Mononuclear cell (primary cell): ENCODE measurements around the gene MGST2. TPM values are rescaled to one million over a fixed set of nuclear protein-coding genes. Genes with fewer than 3 reads are reported as not detected.
"Not testable (repeated sequence)": the region's sequence is repeated elsewhere in the genome, so short reads cannot be mapped to it uniquely, and the experiment has no call there.

Source experiments
- H3K27me3 ChIP-seq: 2 replicates; pipeline ENCODE4 v1.6.0; 2011; ENCODE audit warnings: low read length, control low read depth; ENCODE audit not compliant: insufficient read depth
- H3K4me1 ChIP-seq: 2 replicates; pipeline ENCODE4 v1.5.1; 2011; ENCODE audit warnings: mild to moderate bottlenecking, low read length, control low read depth; ENCODE audit not compliant: insufficient read depth
- H3K4me3 ChIP-seq: 2 replicates; pipeline ENCODE4 v1.5.1; 2011; ENCODE audit warnings: mild to moderate bottlenecking, low read length, moderate library complexity
- H3K9me3 ChIP-seq: 2 replicates; pipeline ENCODE4 v1.5.1; 2011; ENCODE audit warnings: low read depth, mild to moderate bottlenecking, control low read depth, low read length
- total RNA-seq: library from RNA; depleted of rRNA; stranded (reverse); fragments of >200 nt; gene quantifications from one replicate; pipeline ENCODE4 v1.2.3, GENCODE V29; 2012

The MGST2 gene
- 9.2 TPM for total RNA-seq

GRCh38 chr4:139665690-139666529 is at the start of gene MGST2:
Gene MGST2, plus strand, starts transcription at chr4:139665819. Its CDS starts 201 bp downstream, at chr4:139666020.
- Histone ChIP-seq H3K9me3 (no peaks in the 10 kb centered on the region), H3K27me3 (no peaks in the 10 kb centered on the region), H3K4me1 (peaks cover 34% of the 10 kb centered on the region), H3K4me3 (peak within 1 kb of the TSS; percentile 68)

GRCh38 chr4:139617702-139618490 is 47.7 kb upstream of the MGST2 start:
- Histone ChIP-seq H3K4me3 (no peak overlapping the region), H3K4me1 (no peaks in the 10 kb centered on the region), H3K9me3 (no peaks in the 10 kb centered on the region), H3K27me3 (no peaks in the 10 kb centered on the region)

GRCh38 chr4:139619644-139620043 is 46.0 kb upstream of the MGST2 start:
- Histone ChIP-seq H3K9me3 (no peaks in the 10 kb centered on the region), H3K27me3 (no peaks in the 10 kb centered on the region), H3K4me3 (no peak overlapping the region), H3K4me1 (no peaks in the 10 kb centered on the region)

GRCh38 chr4:139622901-139623381 is 42.7 kb upstream of the MGST2 start:
- no peaks in the 10 kb centered on the region for H3K9me3 ChIP-seq
- H3K4me1 ChIP-seq, result no peaks in the 10 kb centered on the region
- no peaks in the 10 kb centered on the region for H3K27me3 ChIP-seq
- H3K4me3 ChIP-seq, result no peak overlapping the region

- Histone ChIP-seq H3K4me1 (no peaks in the 10 kb centered on the region), H3K4me3 (no peak overlapping the region), H3K27me3 (no peaks in the 10 kb centered on the region), H3K9me3 (no peaks in the 10 kb centered on the region)
Measured at GRCh38 chr4:139624441-139625092, 41.1 kb upstream of the MGST2 start.

GRCh38 chr4:139625093-139625455 is 40.5 kb upstream of the MGST2 start:
- Histone ChIP-seq H3K4me3 (no peak overlapping the region), H3K27me3 (no peaks in the 10 kb centered on the region), H3K4me1 (no peaks in the 10 kb centered on the region), H3K9me3 (no peaks in the 10 kb centered on the region)

GRCh38 chr4:139625482-139625881 is 40.1 kb upstream of the MGST2 start:
- H3K4me1 ChIP-seq, result no peaks in the 10 kb centered on the region
- no peak overlapping the region for H3K4me3 ChIP-seq
- H3K27me3 ChIP-seq, result no peaks in the 10 kb centered on the region
- no peaks in the 10 kb centered on the region for H3K9me3 ChIP-seq

- H3K9me3 ChIP-seq, result no peaks in the 10 kb centered on the region
- H3K4me3 ChIP-seq, result no peak overlapping the region
- no peaks in the 10 kb centered on the region for H3K4me1 ChIP-seq
- H3K27me3 ChIP-seq, result no peaks in the 10 kb centered on the region
Measured at GRCh38 chr4:139628184-139629012, 37.2 kb upstream of the MGST2 start.

- no peaks in the 10 kb centered on the region for H3K4me1 ChIP-seq
- H3K4me3 ChIP-seq, result no peak overlapping the region
- no peaks in the 10 kb centered on the region for H3K27me3 ChIP-seq
- H3K9me3 ChIP-seq, result no peaks in the 10 kb centered on the region
Measured at GRCh38 chr4:139629436-139630125, 36.0 kb upstream of the MGST2 start.

GRCh38 chr4:139630126-139630495 is 35.5 kb upstream of the MGST2 start:
- H3K4me1 ChIP-seq, result no peaks in the 10 kb centered on the region
- no peak overlapping the region for H3K4me3 ChIP-seq
- no peaks in the 10 kb centered on the region for H3K9me3 ChIP-seq
- H3K27me3 ChIP-seq, result no peaks in the 10 kb centered on the region

GRCh38 chr4:139630991-139631390 is 34.6 kb upstream of the MGST2 start:
- Histone ChIP-seq H3K4me1 (no peaks in the 10 kb centered on the region), H3K4me3 (no peak overlapping the region), H3K9me3 (no peaks in the 10 kb centered on the region), H3K27me3 (no peaks in the 10 kb centered on the region)

GRCh38 chr4:139631791-139632190 is 33.8 kb upstream of the MGST2 start:
- no peaks in the 10 kb centered on the region for H3K9me3 ChIP-seq
- no peak overlapping the region for H3K4me3 ChIP-seq

GRCh38 chr4:139632739-139633138 is 32.9 kb upstream of the MGST2 start:
- H3K9me3 ChIP-seq, H3K4me1 ChIP-seq, H3K27me3 ChIP-seq, H3K4me3 ChIP-seq: not testable (repeated sequence)

More at GRCh38 chr4:139631791-139632190, 33.8 kb upstream of the MGST2 start:
- no peaks in the 10 kb centered on the region for H3K27me3 ChIP-seq
- H3K4me1 ChIP-seq, result no peaks in the 10 kb centered on the region

- H3K27me3 ChIP-seq, result no peaks in the 10 kb centered on the region
- no peak overlapping the region for H3K4me3 ChIP-seq
- H3K4me1 ChIP-seq, result no peaks in the 10 kb centered on the region
- H3K9me3 ChIP-seq, result no peaks in the 10 kb centered on the region
Measured at GRCh38 chr4:139633195-139633594, 32.4 kb upstream of the MGST2 start.
